Thymus (tissue), 11 donors: ENCODE results near the gene SLC17A2. TPM values are rescaled to one million over a fixed set of nuclear protein-coding genes. Genes with fewer than 3 reads are reported as not detected.

Experiments used
- DNase-seq, 9 donors: peaks; one replicate each; pipeline ENCODE4 v3.0.0-alpha.2; 2013; ENCODE audit warnings: low spot score in 9 of 9, low read depth in 6 of 9, missing footprints in 1 of 9
- H3K27ac ChIP-seq, 2 donors: one replicate each; pipeline ENCODE4 v1.5.1; 2013; ENCODE audit warnings: control low read depth in 1 of 2, low read depth in 1 of 2, low read length in 1 of 2, mild to moderate bottlenecking in 1 of 2, moderate library complexity in 1 of 2
- H3K27me3 ChIP-seq, 2 donors: one replicate each; pipeline ENCODE4 v1.5.1; 2013; ENCODE audit warnings: low read length in 1 of 2; ENCODE audit not compliant: control insufficient read depth in 2 of 2, insufficient read depth in 1 of 2
- H3K36me3 ChIP-seq, 2 donors: one replicate each; pipeline ENCODE4 v1.5.1; 2013; ENCODE audit warnings: low read length in 1 of 2, mild to moderate bottlenecking in 1 of 2, moderate library complexity in 1 of 2; ENCODE audit not compliant: control insufficient read depth in 2 of 2, insufficient read depth in 2 of 2
- H3K4me1 ChIP-seq, 2 donors: one replicate each; pipeline ENCODE4 v1.5.1; 2013; ENCODE audit warnings: low read length in 2 of 2; ENCODE audit not compliant: control insufficient read depth in 2 of 2, insufficient read depth in 2 of 2
- H3K4me3 ChIP-seq, 2 donors: one replicate each; pipeline ENCODE4 v1.5.1; 2013; ENCODE audit warnings: low read length in 2 of 2, control low read depth in 1 of 2, mild to moderate bottlenecking in 1 of 2
- H3K9me3 ChIP-seq, 2 donors: one replicate each; pipeline ENCODE4 v1.5.1; 2013; ENCODE audit warnings: low read length in 1 of 2, mild to moderate bottlenecking in 1 of 2; ENCODE audit not compliant: control insufficient read depth in 2 of 2, insufficient read depth in 1 of 2
- WGBS: extraction: QIAGEN DNeasy Blood & Tissue Kit; methylation state at CpG from one replicate; pipeline ENCODE4 v1.1.7; 2013; 5-methylcytosine and 5-hydroxymethylcytosine counted together
- polyA plus RNA-seq: library from polyadenylated mRNA; stranded (reverse); fragments of 200-250 nt; gene quantifications from one replicate; pipeline ENCODE4 v1.2.3, GENCODE V29; 2013
- total RNA-seq: library from RNA; stranded (reverse); fragments of 120-200 nt; gene quantifications from one replicate; pipeline ENCODE4 v1.2.4, GENCODE V29; 2013
- donor health status: healthy.

SLC17A2 gene
- total and polyA plus RNA-seq, 2 donors, result 0.05 to 0.07 TPM

DNA sequence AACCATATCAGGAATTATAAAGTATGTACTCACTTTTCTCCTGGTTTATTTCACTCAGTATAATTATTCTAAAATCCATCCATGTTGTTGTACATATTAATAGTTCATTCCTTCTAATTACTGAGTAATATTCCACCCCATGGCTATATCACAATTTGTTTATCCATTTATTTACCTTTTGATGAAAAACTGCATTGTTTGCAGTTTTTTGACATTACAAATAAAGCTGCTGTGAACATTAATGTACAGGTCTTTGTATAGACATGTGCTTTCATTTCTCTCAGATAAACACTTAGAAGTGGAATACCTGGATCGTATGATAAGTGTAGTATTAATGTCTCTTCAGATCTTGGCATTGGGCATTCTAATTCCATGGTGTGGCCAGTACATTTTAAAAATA, 60.7 kb downstream of the SLC17A2 start:
- H3K36me3 ChIP-seq, result no peaks in the 10 kb centered on the region
- WGBS, result 94% methylated on average over 1 of the region's 1 CpG
- peaks cover 4 to 6% of the 10 kb centered on the region in 2 donors for H3K4me1 ChIP-seq
- no peaks in the 10 kb centered on the region for H3K9me3 ChIP-seq
- H3K4me3 ChIP-seq, result no peak overlapping the region
- H3K27me3 ChIP-seq, result no peaks in the 10 kb centered on the region
- H3K27ac ChIP-seq, result no peak overlapping the region
- no peak for DNase-seq

DNA sequence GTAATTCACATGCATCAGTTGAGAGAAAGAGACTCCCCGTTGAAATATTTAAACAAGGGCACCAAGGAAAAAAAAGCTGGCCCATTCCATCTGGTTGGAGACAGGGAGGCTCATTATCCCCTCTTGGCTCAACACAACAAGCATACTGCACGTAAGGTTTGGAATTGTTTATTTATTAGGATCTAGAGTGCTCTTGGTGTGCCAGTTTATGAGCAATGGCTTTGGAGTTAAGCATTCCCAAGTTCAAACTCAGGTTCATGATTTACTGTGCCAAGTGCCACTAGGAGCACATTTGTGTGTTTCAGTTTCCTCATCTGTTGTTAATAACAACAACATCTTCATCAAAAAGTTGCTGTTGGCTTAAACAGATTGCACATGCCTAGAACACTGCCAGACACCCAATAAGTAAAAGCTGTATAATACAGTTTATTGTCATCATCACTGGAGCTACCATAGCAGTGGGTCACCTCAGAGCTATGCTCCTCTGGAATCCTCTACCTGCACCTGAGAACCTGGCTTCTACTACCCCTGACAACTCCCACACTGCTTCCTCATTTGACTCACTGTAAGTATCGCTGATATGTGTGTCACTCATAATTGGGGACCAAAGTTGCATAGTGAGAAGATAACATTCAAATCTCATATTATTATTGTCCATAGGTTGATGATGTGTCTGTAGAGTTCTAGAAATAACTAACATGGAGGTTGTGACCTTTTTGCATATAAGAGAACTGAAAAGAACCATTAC, 61.9 kb downstream of the SLC17A2 start:
- Histone ChIP-seq H3K4me1 (peaks cover 4 to 6% of the 10 kb centered on the region in 2 donors), H3K36me3 (no peaks in the 10 kb centered on the region), H3K27me3 (no peaks in the 10 kb centered on the region), H3K4me3 (no peak overlapping the region), H3K9me3 (no peaks in the 10 kb centered on the region), H3K27ac (no peak overlapping the region)
- no peak for DNase-seq
- 96% methylated on average over 3 of the region's 3 CpGs for WGBS

DNA sequence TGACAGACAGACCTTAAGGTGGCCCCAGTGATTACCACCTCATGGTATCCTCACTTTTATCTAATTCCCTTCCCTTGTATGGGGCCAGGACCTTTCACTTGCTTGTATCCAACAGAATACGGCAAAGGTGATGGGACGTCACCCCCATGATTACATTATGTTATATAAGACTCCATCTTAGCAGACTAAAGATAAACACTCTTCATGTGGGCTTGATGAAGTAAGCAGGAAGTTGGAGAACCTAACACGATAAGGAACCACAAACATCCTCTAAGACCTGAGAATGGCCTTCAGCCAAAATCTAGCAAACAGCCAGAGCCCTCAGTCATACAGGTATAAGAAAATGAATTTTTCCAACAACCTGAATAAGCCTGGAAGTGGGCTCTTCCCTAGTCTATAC, 64.5 kb downstream of the SLC17A2 start:
- peak overlapping the region in 1 of 2 donors; percentile 26 for H3K27ac ChIP-seq
- H3K4me3 ChIP-seq, result no peak overlapping the region
- H3K27me3 ChIP-seq, result no peaks in the 10 kb centered on the region
- DNase-seq, result peak in 5 of 9 donors; percentile 5 to 55 (median 22)
- peaks cover 4 to 6% of the 10 kb centered on the region in 2 donors for H3K4me1 ChIP-seq
- H3K9me3 ChIP-seq, result no peaks in the 10 kb centered on the region
- 14% methylated on average over 3 of the region's 3 CpGs for WGBS
- H3K36me3 ChIP-seq, result no peaks in the 10 kb centered on the region

DNA sequence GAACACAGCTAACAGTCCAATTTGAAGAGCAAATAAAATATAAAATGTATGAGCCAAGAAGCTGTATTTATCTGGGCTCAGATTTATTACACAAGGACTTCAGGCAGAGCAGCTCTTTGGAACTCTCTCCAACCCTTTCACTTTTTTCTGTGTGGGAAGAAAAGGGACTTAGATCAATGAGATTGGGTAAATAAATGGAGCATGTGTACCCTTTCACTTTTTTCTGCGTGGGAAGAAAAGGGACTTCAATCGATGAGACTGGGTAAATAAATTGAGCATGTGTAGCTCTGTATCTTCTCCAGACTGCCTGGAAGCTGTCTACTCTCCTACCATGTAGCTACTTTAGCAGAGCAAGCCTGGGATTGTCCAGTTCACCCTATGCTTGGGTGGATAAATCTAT, 67.1 kb downstream of the SLC17A2 start:
- Histone ChIP-seq H3K4me3 (no peak overlapping the region), H3K9me3 (no peaks in the 10 kb centered on the region), H3K27ac (no peak overlapping the region), H3K36me3 (no peaks in the 10 kb centered on the region), H3K4me1 (peaks cover 4 to 6% of the 10 kb centered on the region in 2 donors), H3K27me3 (no peaks in the 10 kb centered on the region)
- no peak for DNase-seq
- WGBS, result 96% methylated on average over 2 of the region's 2 CpGs

Other genes starting within 250 kb of the SLC17A2 start
- not detected for gene SLC17A4, start 175.9 kb downstream of the SLC17A2 start, total RNA-seq
- 0.02 TPM for gene SLC17A4, start 175.9 kb downstream of the SLC17A2 start, polyA plus RNA-seq
- gene SLC17A1, start 98.6 kb downstream of the SLC17A2 start, total RNA-seq, result not detected
- gene SLC17A1, start 98.6 kb downstream of the SLC17A2 start, polyA plus RNA-seq, result not detected
- 0.14 TPM for gene SLC17A3, start 56.4 kb downstream of the SLC17A2 start, total RNA-seq
- gene SLC17A3, start 56.4 kb downstream of the SLC17A2 start, polyA plus RNA-seq, result 0.09 TPM
- 5.0 TPM for gene TRIM38, start 32.1 kb upstream of the SLC17A2 start, total RNA-seq
- 11.3 TPM for gene TRIM38, start 32.1 kb upstream of the SLC17A2 start, polyA plus RNA-seq
- 1.7 TPM for gene HFE, start 156.7 kb upstream of the SLC17A2 start, total RNA-seq
- gene HFE, start 156.7 kb upstream of the SLC17A2 start, polyA plus RNA-seq, result 3.8 TPM